ENCODE measurements around the gene TRIM39.

Gene TRIM39

GRCh38 chr6:30312676-30313321 is 13.9 kb upstream of the TRIM39 start:
- ChIA-PET POLR2A (interaction anchor here (0.6 to 1.6 kb wide), 2 partner anchors 10 to 13 kb away, joined by 3 to 9 read pairs; partner anchors contain the start of gene TRIM39), CTCF (interaction anchor here (0.7 to 1.0 kb wide), 2 partner anchors 94 to 585 kb away, joined by 3 read pairs; no protein-coding TSS in a partner anchor)
- no peak overlapping the region for H3K27ac ChIP-seq (ENCODE audit: extremely low read depth, low read depth, low read length)
- no peak overlapping the region for H3K4me3 ChIP-seq (ENCODE audit: low read depth, low read length)
- peaks cover 0 to 48% of the 10 kb centered on the region in 2 experiments; a peak in 2 of 3 replicates for H3K36me3 ChIP-seq (ENCODE audit: control insufficient read depth in 2 of 2, insufficient read depth in 1 of 2, low read length in 2 of 2)
- no peaks in the 10 kb centered on the region for H3K4me1 ChIP-seq (ENCODE audit: control insufficient read depth, insufficient read depth, low read length)
- TF ChIP-seq, protein P1, sequence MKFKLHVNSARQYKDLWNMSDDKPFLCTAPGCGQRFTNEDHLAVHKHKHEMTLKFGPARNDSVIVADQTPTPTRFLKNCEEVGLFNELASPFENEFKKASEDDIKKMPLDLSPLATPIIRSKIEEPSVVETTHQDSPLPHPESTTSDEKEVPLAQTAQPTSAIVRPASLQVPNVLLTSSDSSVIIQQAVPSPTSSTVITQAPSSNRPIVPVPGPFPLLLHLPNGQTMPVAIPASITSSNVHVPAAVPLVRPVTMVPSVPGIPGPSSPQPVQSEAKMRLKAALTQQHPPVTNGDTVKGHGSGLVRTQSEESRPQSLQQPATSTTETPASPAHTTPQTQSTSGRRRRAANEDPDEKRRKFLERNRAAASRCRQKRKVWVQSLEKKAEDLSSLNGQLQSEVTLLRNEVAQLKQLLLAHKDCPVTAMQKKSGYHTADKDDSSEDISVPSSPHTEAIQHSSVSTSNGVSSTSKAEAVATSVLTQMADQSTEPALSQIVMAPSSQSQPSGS (tag by site-specific recombination; IDR thresholded peaks at IDR 0.05; ENCODE audit: low read depth) = 0 out of 2 replicates have a peak, but pooled peaks have one; percentile 5
- TF ChIP-seq REST (tag by site-specific recombination; IDR thresholded peaks at IDR 0.05) = no peak
- H3K9me3 ChIP-seq (ENCODE audit: control insufficient read depth, insufficient read depth, low read depth, low read length) = no peaks in the 10 kb centered on the region

- TF ChIP-seq MEIS1 (CRISPR knock-in tag; IDR thresholded peaks at IDR 0.05; ENCODE audit: borderline replicate concordance) (no peak), ZBTB48 (tag by site-specific recombination; IDR thresholded peaks at IDR 0.05) (no peak), ZSCAN16 (tag by site-specific recombination; IDR thresholded peaks at IDR 0.05) (no peak)
- CTCF ChIA-PET = interaction anchor here (1.2 to 1.5 kb wide), 2 partner anchors 11 to 81 kb away, joined by 3 to 4 read pairs; no protein-coding TSS in a partner anchor
- no peaks in the 10 kb centered on the region for H3K9me3 ChIP-seq (ENCODE audit: control insufficient read depth, insufficient read depth, low read depth, low read length)
- H3K36me3 ChIP-seq (ENCODE audit: control insufficient read depth in 2 of 2, insufficient read depth in 1 of 2, low read length in 2 of 2) = peaks cover 0 to 49% of the 10 kb centered on the region in 2 experiments; a peak in 2 of 3 replicates
- H3K4me1 ChIP-seq (ENCODE audit: control insufficient read depth, insufficient read depth, low read length) = no peaks in the 10 kb centered on the region
- H3K4me3 ChIP-seq (ENCODE audit: low read depth, low read length) = no peak overlapping the region
- POLR2A ChIA-PET = interaction anchor here (0.7 kb wide), 1 partner anchor 12 kb away, joined by 4 read pairs; the partner anchor contains the start of gene TRIM39
- H3K27ac ChIP-seq (ENCODE audit: extremely low read depth, low read depth, low read length) = no peak overlapping the region
These were observed 11.6 kb upstream of the TRIM39 start for GRCh38 chr6:30315156-30315555.

DNA sequence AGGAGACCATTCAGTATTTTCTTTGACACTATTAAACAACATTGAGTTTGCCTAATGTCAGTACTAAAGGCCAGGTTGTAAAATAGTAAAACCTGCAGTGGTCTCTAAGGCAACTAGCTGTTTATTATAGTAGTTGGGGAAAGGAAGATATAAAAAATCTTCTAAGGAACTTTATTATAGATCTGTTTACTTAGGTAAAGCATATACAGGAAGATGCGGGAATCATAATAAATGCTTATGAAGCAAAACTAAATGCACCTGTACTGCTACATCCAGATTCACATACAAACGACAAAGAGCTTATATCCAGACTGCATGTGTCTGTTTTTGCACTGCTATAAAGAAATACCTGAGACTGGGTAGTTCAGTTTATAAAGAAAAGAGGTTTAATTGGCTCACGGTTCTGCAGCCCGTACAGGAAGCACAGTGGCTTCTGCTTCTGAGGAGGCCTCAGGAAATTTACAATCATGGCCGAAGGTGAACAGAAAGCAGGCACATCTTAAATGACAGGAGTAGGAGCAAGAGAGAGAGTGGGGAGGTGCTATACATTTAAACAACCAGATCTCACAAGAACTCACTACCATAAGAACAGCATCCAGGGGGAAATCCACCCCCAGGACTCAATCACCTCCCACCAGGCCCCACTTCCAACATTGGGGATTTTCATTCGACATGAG is 8.7 kb upstream of the TRIM39 start:
- no peak overlapping the region for H3K27ac ChIP-seq (ENCODE audit: extremely low read depth, low read depth, low read length)
- H3K9me3 ChIP-seq (ENCODE audit: control insufficient read depth, insufficient read depth, low read depth, low read length) = no peaks in the 10 kb centered on the region
- ChIA-PET POLR2A (interaction anchor here (2.3 kb wide), 1 partner anchor 8 kb away, joined by 16 read pairs; the partner anchor contains the start of gene TRIM39), CTCF (interaction anchor here (1.0 kb wide), 2 partner anchors 101 to 214 kb away, joined by 3 to 5 read pairs; no protein-coding TSS in a partner anchor)
- H3K4me1 ChIP-seq (ENCODE audit: control insufficient read depth, insufficient read depth, low read length) = peaks cover 6% of the 10 kb centered on the region; the same call in 1 of the 2 replicates
- H3K4me3 ChIP-seq (ENCODE audit: low read depth, low read length) = no peak overlapping the region
- H3K36me3 ChIP-seq (ENCODE audit: control insufficient read depth in 2 of 2, insufficient read depth in 1 of 2, low read length in 2 of 2) = peaks cover 0 to 41% of the 10 kb centered on the region in 2 experiments; a peak in 2 of 3 replicates
- TF ChIP-seq ZIC2 (tag by site-specific recombination; IDR thresholded peaks at IDR 0.05) = no peak
- no peak for TF ChIP-seq ZNF701 (tag by site-specific recombination; IDR thresholded peaks at IDR 0.05)
- no peak for TF ChIP-seq SALL2 (tag by site-specific recombination; IDR thresholded peaks at IDR 0.05; ENCODE audit: borderline replicate concordance)
- TF ChIP-seq CTCF (tag by site-specific recombination; IDR thresholded peaks at IDR 0.05) = no peak
- no peak for TF ChIP-seq ZNF132 (tag by site-specific recombination; IDR thresholded peaks at IDR 0.05; ENCODE audit: borderline replicate concordance)
- no peak for TF ChIP-seq ZNF670 (tag by site-specific recombination; IDR thresholded peaks at IDR 0.05; ENCODE audit: low read depth)
- TF ChIP-seq WT1 (tag by site-specific recombination; IDR thresholded peaks at IDR 0.05) = no peak
- no peak for TF ChIP-seq ZNF202 (tag by site-specific recombination; IDR thresholded peaks at IDR 0.05; ENCODE audit: borderline replicate concordance)
- no peak for TF ChIP-seq HOXC10 (CRISPR knock-in tag; IDR thresholded peaks at IDR 0.05)
- TF ChIP-seq SCRT1 (tag by site-specific recombination; IDR thresholded peaks at IDR 0.05; ENCODE audit: borderline replicate concordance) = no peak
- TF ChIP-seq, protein P2, sequence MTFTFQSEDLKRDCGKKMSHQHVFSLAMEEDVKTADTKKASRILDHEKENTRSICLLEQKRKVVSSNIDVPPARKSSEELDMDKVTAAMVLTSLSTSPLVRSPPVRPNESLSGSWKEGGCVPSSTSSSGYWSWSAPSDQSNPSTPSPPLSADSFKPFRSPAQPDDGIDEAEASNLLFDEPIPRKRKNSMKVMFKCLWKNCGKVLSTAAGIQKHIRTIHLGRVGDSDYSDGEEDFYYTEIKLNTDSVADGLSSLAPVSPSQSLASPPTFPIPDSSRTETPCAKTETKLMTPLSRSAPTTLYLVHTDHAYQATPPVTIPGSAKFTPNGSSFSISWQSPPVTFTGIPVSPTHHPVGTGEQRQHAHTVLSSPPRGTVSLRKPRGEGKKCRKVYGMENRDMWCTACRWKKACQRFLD (tag by site-specific recombination; IDR thresholded peaks at IDR 0.05) = no peak
- TF ChIP-seq, protein P3, sequence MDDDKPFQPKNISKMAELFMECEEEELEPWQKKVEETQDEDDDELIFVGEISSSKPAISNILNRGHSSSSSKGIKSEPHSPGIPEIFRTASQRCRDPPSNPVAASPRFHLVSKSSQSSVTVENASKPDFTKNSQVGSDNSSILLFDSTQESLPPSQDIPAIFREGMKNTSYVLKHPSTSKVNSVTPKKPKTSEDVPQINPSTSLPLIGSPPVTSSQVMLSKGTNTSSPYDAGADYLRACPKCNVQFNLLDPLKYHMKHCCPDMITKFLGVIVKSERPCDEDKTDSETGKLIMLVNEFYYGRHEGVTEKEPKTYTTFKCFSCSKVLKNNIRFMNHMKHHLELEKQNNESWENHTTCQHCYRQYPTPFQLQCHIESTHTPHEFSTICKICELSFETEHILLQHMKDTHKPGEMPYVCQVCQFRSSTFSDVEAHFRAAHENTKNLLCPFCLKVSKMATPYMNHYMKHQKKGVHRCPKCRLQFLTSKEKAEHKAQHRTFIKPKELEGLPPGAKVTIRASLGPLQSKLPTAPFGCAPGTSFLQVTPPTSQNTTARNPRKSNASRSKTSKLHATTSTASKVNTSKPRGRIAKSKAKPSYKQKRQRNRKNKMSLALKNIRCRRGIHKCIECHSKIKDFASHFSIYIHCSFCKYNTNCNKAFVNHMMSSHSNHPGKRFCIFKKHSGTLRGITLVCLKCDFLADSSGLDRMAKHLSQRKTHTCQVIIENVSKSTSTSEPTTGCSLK (tag by site-specific recombination; IDR thresholded peaks at IDR 0.05) = no peak
